ENCODE results near the gene GTF3C5.

The GTF3C5 gene

GRCh38 chr9:133002147-133003070 lies 28.4 kb upstream of the GTF3C5 start:
- Histone ChIP-seq H3K4me3 (IDR thresholded peaks at IDR 0.05; ENCODE audit: insufficient read depth, low read depth, low read length) (no peak overlapping the region), H3K27me3 (ENCODE audit: insufficient read depth, low read depth) (peaks cover 93% of the 10 kb centered on the region), H3K4me1 (ENCODE audit: low read depth, poor library complexity, severe bottlenecking) (no peaks in the 10 kb centered on the region), H3K36me3 (ENCODE audit: insufficient read depth) (no peaks in the 10 kb centered on the region), H3K4me2 (no peak overlapping the region), H3K9ac (no peak overlapping the region), H3K79me2 (ENCODE audit: insufficient read depth, low read depth) (no peaks in the 10 kb centered on the region), H3K27ac (no peak overlapping the region), H4K20me1 (ENCODE audit: insufficient read depth) (no peaks in the 10 kb centered on the region), H2AFZ (ENCODE audit: low read depth) (no peak overlapping the region)
- no peak for TF ChIP-seq CTCF (conservative IDR thresholded peaks at IDR 0.05; ENCODE audit: low read depth, low read length)

- Histone ChIP-seq H3K4me3 (IDR thresholded peaks at IDR 0.05; ENCODE audit: insufficient read depth, low read depth, low read length) (no peak overlapping the region), H2AFZ (ENCODE audit: low read depth) (no peak overlapping the region), H3K36me3 (ENCODE audit: insufficient read depth) (no peaks in the 10 kb centered on the region), H3K4me1 (ENCODE audit: low read depth, poor library complexity, severe bottlenecking) (no peaks in the 10 kb centered on the region), H3K27ac (no peak overlapping the region), H4K20me1 (ENCODE audit: insufficient read depth) (no peaks in the 10 kb centered on the region), H3K9ac (no peak overlapping the region), H3K4me2 (no peak overlapping the region), H3K27me3 (ENCODE audit: insufficient read depth, low read depth) (peaks cover 91% of the 10 kb centered on the region), H3K79me2 (ENCODE audit: insufficient read depth, low read depth) (no peaks in the 10 kb centered on the region)
- no peak for TF ChIP-seq CTCF (conservative IDR thresholded peaks at IDR 0.05; ENCODE audit: low read depth, low read length)
These were observed 27.7 kb upstream of the GTF3C5 start for GRCh38 chr9:133003071-133003461.

- no peak overlapping the region for H3K9ac ChIP-seq
- no peak overlapping the region for H3K4me3 ChIP-seq (IDR thresholded peaks at IDR 0.05; ENCODE audit: insufficient read depth, low read depth, low read length)
- TF ChIP-seq CTCF (conservative IDR thresholded peaks at IDR 0.05; ENCODE audit: low read depth, low read length) = no peak
- H3K36me3 ChIP-seq (ENCODE audit: insufficient read depth) = no peaks in the 10 kb centered on the region
- H3K4me2 ChIP-seq = no peak overlapping the region
- H3K27me3 ChIP-seq (ENCODE audit: insufficient read depth, low read depth) = peaks cover 92% of the 10 kb centered on the region
- no peaks in the 10 kb centered on the region for H4K20me1 ChIP-seq (ENCODE audit: insufficient read depth)
- H2AFZ ChIP-seq (ENCODE audit: low read depth) = no peak overlapping the region
- no peak overlapping the region for H3K27ac ChIP-seq
- H3K4me1 ChIP-seq (ENCODE audit: low read depth, poor library complexity, severe bottlenecking) = no peaks in the 10 kb centered on the region
- no peaks in the 10 kb centered on the region for H3K79me2 ChIP-seq (ENCODE audit: insufficient read depth, low read depth)
These were observed 27.1 kb upstream of the GTF3C5 start for GRCh38 chr9:133003671-133004090.

- Histone ChIP-seq H2AFZ (ENCODE audit: low read depth) (no peak overlapping the region), H3K9ac (no peak overlapping the region), H3K79me2 (ENCODE audit: insufficient read depth, low read depth) (no peaks in the 10 kb centered on the region), H3K4me1 (ENCODE audit: low read depth, poor library complexity, severe bottlenecking) (no peaks in the 10 kb centered on the region), H3K27me3 (ENCODE audit: insufficient read depth, low read depth) (peaks cover 88% of the 10 kb centered on the region), H3K27ac (no peak overlapping the region), H3K4me2 (no peak overlapping the region), H3K4me3 (IDR thresholded peaks at IDR 0.05; ENCODE audit: insufficient read depth, low read depth, low read length) (no peak overlapping the region), H3K36me3 (ENCODE audit: insufficient read depth) (no peaks in the 10 kb centered on the region), H4K20me1 (ENCODE audit: insufficient read depth) (no peaks in the 10 kb centered on the region)
- no peak for TF ChIP-seq CTCF (conservative IDR thresholded peaks at IDR 0.05; ENCODE audit: low read depth, low read length)
These were observed 26.5 kb upstream of the GTF3C5 start for GRCh38 chr9:133004091-133004998.
